WTC11 (cell line): ENCODE data around the gene CNN2.

Experiments used
- JUN ChIP-seq: sonication (generic); formaldehyde crosslinking; IDR thresholded peaks from 2 replicates; pipeline ENCODE4 v1.8.0; 2023; ENCODE audit warnings: mild to moderate bottlenecking, missing genetic modification reagents
- NFYB ChIP-seq: sonication (generic); formaldehyde crosslinking; conservative IDR thresholded peaks from 2 replicates; pipeline ENCODE4 v1.8.0; 2022; ENCODE audit warnings: low read depth, missing genetic modification reagents
- SMAD3 ChIP-seq: sonication (generic); formaldehyde crosslinking; IDR thresholded peaks from 2 replicates; pipeline ENCODE4 v1.8.0; 2022; ENCODE audit warnings: missing genetic modification reagents, mild to moderate bottlenecking, borderline replicate concordance
- SP1 ChIP-seq: sonication (generic); formaldehyde crosslinking; conservative IDR thresholded peaks from 2 replicates; pipeline ENCODE4 v1.8.1; 2022; ENCODE audit warnings: missing genetic modification reagents
- TCF7 ChIP-seq: sonication (generic); formaldehyde crosslinking; IDR thresholded peaks from 2 replicates; pipeline ENCODE4 v1.8.0; 2022; ENCODE audit warnings: mild to moderate bottlenecking, low read depth, missing genetic modification reagents, moderate library complexity
- ZNF671 ChIP-seq: fragments of 250-450 bp; sonication (Bioruptor Pico); IDR thresholded peaks from 2 replicates; pipeline ENCODE4 v1.8.0; 2021; ENCODE audit warnings: mild to moderate bottlenecking
- TF ChIP-seq, protein P1 (sequence below): fragments of 250-450 bp; sonication (Bioruptor Pico); IDR thresholded peaks from 2 replicates; pipeline ENCODE4 v1.8.0; 2021; ENCODE audit warnings: mild to moderate bottlenecking
- TF ChIP-seq, protein P2 (sequence below): sonication (generic); formaldehyde crosslinking; IDR thresholded peaks from 2 replicates; pipeline ENCODE4 v1.8.1; 2023; ENCODE audit warnings: mild to moderate bottlenecking, missing genetic modification reagents, moderate library complexity
- TF ChIP-seq, protein P3 (sequence below): fragments of 200-600 bp; IDR thresholded peaks from 2 replicates; pipeline ENCODE4 v1.8.0; 2022; ENCODE audit warnings: antibody characterized with exemption
- TF ChIP-seq, protein P4 (sequence below): sonication (generic); formaldehyde crosslinking; IDR thresholded peaks from 2 replicates; pipeline ENCODE4 v1.8.0; 2022; ENCODE audit warnings: mild to moderate bottlenecking, missing genetic modification reagents
- TF ChIP-seq, protein P5 (sequence below): sonication (generic); formaldehyde crosslinking; IDR thresholded peaks from 2 replicates; pipeline ENCODE4 v1.8.1; 2023; ENCODE audit warnings: mild to moderate bottlenecking, missing genetic modification reagents

DNA sequence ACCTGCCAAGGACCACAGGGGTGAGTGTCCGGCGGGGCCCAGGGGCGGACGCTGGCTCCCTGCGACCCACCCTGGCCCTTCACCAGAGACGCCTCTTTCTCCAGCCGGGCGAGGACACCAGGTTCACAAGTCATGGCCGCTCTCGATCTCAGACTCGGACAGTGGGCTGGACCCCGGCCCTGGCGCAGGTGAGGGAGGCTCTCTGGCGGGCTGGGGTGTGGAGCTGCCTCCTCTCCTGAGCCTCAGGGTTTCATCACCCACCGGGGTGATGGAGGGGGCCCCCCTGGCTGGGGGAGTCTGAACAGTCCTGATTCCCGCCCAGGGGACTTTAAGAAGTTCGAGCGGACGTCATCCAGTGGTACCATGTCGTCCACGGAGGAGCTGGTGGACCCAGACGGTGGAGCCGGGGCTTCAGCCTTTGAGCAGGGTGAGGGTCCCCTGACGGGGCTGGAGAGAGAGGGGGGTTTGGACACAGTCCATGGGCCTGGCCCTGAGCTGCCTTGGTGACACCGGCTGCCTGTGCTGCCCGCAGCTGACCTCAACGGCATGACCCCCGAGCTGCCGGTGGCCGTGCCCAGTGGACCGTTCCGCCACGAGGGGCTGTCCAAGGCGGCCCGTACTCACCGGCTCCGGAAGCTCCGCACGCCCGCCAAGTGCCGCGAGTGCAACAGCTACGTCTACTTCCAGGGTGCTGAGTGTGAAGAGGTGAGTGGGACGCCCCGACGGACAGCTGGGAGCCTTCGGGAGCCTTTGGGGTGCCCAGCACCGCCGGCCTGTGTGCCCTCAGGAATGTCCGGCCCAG is 54.2 kb downstream of the CNN2 start:
- TF ChIP-seq, protein P1, sequence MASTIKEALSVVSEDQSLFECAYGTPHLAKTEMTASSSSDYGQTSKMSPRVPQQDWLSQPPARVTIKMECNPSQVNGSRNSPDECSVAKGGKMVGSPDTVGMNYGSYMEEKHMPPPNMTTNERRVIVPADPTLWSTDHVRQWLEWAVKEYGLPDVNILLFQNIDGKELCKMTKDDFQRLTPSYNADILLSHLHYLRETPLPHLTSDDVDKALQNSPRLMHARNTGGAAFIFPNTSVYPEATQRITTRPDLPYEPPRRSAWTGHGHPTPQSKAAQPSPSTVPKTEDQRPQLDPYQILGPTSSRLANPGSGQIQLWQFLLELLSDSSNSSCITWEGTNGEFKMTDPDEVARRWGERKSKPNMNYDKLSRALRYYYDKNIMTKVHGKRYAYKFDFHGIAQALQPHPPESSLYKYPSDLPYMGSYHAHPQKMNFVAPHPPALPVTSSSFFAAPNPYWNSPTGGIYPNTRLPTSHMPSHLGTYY (CRISPR knock-in tag), result no peak
- TF ChIP-seq JUN (CRISPR knock-in tag) (no peak), SP1 (CRISPR knock-in tag) (no peak), NFYB (CRISPR knock-in tag) (no peak), ZNF671 (CRISPR knock-in tag) (no peak), TCF7 (no peak), SMAD3 (CRISPR knock-in tag) (no peak)
- TF ChIP-seq, protein P2, sequence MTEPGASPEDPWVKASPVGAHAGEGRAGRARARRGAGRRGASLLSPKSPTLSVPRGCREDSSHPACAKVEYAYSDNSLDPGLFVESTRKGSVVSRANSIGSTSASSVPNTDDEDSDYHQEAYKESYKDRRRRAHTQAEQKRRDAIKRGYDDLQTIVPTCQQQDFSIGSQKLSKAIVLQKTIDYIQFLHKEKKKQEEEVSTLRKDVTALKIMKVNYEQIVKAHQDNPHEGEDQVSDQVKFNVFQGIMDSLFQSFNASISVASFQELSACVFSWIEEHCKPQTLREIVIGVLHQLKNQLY, result no peak
- TF ChIP-seq, protein P3, sequence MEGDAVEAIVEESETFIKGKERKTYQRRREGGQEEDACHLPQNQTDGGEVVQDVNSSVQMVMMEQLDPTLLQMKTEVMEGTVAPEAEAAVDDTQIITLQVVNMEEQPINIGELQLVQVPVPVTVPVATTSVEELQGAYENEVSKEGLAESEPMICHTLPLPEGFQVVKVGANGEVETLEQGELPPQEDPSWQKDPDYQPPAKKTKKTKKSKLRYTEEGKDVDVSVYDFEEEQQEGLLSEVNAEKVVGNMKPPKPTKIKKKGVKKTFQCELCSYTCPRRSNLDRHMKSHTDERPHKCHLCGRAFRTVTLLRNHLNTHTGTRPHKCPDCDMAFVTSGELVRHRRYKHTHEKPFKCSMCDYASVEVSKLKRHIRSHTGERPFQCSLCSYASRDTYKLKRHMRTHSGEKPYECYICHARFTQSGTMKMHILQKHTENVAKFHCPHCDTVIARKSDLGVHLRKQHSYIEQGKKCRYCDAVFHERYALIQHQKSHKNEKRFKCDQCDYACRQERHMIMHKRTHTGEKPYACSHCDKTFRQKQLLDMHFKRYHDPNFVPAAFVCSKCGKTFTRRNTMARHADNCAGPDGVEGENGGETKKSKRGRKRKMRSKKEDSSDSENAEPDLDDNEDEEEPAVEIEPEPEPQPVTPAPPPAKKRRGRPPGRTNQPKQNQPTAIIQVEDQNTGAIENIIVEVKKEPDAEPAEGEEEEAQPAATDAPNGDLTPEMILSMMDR, result no peak
- TF ChIP-seq, protein P4, sequence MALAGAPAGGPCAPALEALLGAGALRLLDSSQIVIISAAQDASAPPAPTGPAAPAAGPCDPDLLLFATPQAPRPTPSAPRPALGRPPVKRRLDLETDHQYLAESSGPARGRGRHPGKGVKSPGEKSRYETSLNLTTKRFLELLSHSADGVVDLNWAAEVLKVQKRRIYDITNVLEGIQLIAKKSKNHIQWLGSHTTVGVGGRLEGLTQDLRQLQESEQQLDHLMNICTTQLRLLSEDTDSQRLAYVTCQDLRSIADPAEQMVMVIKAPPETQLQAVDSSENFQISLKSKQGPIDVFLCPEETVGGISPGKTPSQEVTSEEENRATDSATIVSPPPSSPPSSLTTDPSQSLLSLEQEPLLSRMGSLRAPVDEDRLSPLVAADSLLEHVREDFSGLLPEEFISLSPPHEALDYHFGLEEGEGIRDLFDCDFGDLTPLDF, result no peak
- TF ChIP-seq, protein P5, sequence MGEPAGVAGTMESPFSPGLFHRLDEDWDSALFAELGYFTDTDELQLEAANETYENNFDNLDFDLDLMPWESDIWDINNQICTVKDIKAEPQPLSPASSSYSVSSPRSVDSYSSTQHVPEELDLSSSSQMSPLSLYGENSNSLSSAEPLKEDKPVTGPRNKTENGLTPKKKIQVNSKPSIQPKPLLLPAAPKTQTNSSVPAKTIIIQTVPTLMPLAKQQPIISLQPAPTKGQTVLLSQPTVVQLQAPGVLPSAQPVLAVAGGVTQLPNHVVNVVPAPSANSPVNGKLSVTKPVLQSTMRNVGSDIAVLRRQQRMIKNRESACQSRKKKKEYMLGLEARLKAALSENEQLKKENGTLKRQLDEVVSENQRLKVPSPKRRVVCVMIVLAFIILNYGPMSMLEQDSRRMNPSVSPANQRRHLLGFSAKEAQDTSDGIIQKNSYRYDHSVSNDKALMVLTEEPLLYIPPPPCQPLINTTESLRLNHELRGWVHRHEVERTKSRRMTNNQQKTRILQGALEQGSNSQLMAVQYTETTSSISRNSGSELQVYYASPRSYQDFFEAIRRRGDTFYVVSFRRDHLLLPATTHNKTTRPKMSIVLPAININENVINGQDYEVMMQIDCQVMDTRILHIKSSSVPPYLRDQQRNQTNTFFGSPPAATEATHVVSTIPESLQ (CRISPR knock-in tag), result no peak
